Endothelial cell of umbilical vein (primary cell): ENCODE data around the gene FRY.

ENCODE experiments used
- EZH2 ChIP-seq: IDR thresholded peaks from 2 replicates; pipeline ENCODE4 v1.6.1; 2012; ENCODE audit warnings: borderline replicate concordance, low read depth, mild to moderate bottlenecking, moderate library complexity, low read length, inconsistent platforms; ENCODE audit not compliant: severe bottlenecking
- MAX ChIP-seq: IDR thresholded peaks from 2 replicates; pipeline ENCODE4 v1.6.1; 2011; ENCODE audit not compliant: insufficient read depth, insufficient read length
- POLR2A ChIP-seq: IDR thresholded peaks from 2 replicates; pipeline ENCODE4 v1.6.1; 2012; ENCODE audit warnings: low read depth, mild to moderate bottlenecking, control low read depth, low read length

- TF ChIP-seq MAX, result no peak
- no peak for TF ChIP-seq EZH2
- TF ChIP-seq POLR2A, result no peak
Observed at GRCh38 chr13:32174366-32174765, 142.8 kb downstream of the FRY start.
